IPS-18a (cell line): Measurements from ENCODE around the gene STAT1.
"Not testable (repeated sequence)": the region's sequence is repeated elsewhere in the genome, so short reads cannot be mapped to it uniquely, and the experiment has no call there.

Source experiments
- H3K27ac ChIP-seq: one replicate; pipeline ENCODE4 v1.5.1; 2013; ENCODE audit warnings: low read length
- H3K27me3 ChIP-seq: one replicate; pipeline ENCODE4 v1.6.1; 2013; ENCODE audit warnings: mild to moderate bottlenecking, low read length; ENCODE audit not compliant: control insufficient read depth, insufficient read depth
- H3K36me3 ChIP-seq: one replicate; pipeline ENCODE4 v1.6.1; 2013; ENCODE audit warnings: low read depth, low read length; ENCODE audit not compliant: control insufficient read depth
- H3K4me1 ChIP-seq: one replicate; pipeline ENCODE4 v1.6.1; 2013; ENCODE audit warnings: low read depth, low read length; ENCODE audit not compliant: control insufficient read depth
- H3K4me3 ChIP-seq: one replicate; pipeline ENCODE4 v1.5.1; 2013; ENCODE audit warnings: low read length
- H3K9ac ChIP-seq: one replicate; pipeline ENCODE4 v1.6.1; 2013; ENCODE audit warnings: mild to moderate bottlenecking, low read length, moderate library complexity
- H3K9me3 ChIP-seq: one replicate; pipeline ENCODE4 v1.6.1; 2013; ENCODE audit warnings: low read depth, low read length; ENCODE audit not compliant: control insufficient read depth

Gene STAT1

DNA sequence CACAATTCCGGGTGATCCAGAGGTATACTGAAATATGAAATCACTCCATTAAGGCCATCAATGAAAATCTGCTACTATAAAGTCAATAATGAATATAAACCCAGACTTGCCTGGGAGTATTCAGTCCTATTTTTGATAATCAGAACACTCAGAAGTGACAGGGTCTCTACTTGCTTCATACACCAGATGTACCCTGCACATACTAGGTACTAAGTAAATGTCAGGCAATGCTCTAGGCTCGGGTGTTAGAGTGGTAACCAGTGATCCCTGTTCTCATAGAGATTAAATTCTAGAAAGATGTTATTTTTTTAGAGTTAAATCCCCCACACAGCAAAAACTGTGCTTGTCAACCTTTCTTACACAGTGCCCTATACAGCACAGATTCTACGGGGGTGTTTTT is 12.3 kb downstream of the STAT1 start:
- no peaks in the 10 kb centered on the region for H3K9me3 ChIP-seq
- H3K9ac ChIP-seq = no peak overlapping the region
- H3K27ac ChIP-seq = no peak overlapping the region
- H3K4me3 ChIP-seq = no peak overlapping the region
- no peaks in the 10 kb centered on the region for H3K27me3 ChIP-seq
- peaks cover 92% of the 10 kb centered on the region for H3K36me3 ChIP-seq
- no peaks in the 10 kb centered on the region for H3K4me1 ChIP-seq

DNA sequence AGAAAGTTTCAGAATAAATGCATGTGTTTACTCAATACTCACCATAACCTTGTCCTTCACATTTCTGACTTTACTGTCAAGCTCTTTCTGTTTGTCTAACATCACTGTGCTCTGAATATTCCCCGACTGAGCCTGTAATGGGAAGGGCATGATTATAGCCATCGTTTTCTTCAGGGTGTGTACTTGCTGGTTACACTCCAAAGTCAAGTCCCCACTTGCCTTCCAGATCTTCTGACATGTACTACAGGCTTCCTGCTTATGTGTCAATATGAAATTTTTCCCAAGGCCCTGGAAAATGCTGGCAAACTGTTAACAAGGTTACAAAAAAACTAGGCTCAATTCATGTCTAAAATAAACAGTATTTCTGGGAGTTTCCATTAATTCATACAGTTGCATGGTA is 12.9 kb downstream of the STAT1 start:
- H3K27ac ChIP-seq = no peak overlapping the region
- H3K36me3 ChIP-seq = peaks cover 88% of the 10 kb centered on the region
- no peaks in the 10 kb centered on the region for H3K9me3 ChIP-seq
- H3K9ac ChIP-seq = no peak overlapping the region
- no peaks in the 10 kb centered on the region for H3K27me3 ChIP-seq
- no peaks in the 10 kb centered on the region for H3K4me1 ChIP-seq
- no peak overlapping the region for H3K4me3 ChIP-seq

DNA sequence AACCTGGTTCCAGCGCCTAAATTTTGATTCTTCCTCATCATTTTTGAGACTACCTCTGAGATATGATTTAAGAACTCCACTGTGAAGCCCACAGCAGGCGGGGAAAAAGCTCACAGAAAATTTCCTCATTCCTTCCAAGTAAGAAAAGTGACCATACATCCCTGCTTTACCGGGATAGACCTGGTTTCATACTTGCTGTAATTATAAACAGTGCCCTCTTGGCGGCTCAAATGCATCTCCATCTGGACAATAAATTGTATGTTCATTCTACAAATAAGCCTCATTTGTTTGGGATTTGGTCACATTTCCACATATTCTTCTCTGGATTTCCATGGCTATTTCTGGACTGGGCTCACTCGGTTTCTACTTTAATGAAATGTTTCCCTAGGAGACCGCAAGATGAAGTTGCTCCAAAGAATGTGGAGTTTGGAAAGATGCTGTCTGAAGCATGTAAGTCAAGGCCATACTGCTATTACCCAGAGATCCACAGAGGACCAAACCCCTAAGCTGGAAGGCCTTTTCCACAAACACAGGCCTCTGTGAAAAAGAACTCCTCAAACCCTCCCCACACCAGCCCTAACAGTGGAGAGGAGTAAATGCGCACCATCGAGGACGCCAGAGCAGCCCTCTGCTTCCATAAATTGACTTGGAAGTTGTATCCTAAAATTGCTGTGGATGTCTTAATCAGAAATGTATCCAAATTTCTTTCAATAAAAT is 13.9 kb downstream of the STAT1 start:
- Histone ChIP-seq H3K4me3 (no peak overlapping the region), H3K27ac (no peak overlapping the region), H3K27me3 (no peaks in the 10 kb centered on the region), H3K4me1 (no peaks in the 10 kb centered on the region), H3K9me3 (no peaks in the 10 kb centered on the region), H3K9ac (no peak overlapping the region), H3K36me3 (peaks cover 87% of the 10 kb centered on the region)

DNA sequence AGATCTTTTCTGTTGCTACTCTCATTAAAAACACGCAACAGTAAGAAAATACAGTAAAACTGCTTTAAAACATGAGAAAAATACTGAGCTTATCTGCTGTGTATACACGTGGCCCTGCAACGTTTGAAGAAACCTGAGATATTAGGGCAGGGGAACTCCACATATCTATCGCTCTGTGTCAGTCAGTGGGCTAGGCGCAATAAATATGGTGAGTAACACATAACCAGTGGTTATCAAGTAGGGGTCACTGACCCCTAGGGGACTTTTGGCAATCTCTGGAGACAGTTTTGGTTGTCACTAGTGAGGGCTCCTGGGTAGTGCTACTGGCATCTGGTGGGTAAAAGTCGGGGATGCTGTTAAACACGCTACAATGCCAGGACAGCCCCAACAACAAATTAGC is 14.9 kb downstream of the STAT1 start:
- Histone ChIP-seq H3K4me3 (no peak overlapping the region), H3K36me3 (peaks cover 84% of the 10 kb centered on the region), H3K27ac (no peak overlapping the region), H3K9ac (no peak overlapping the region), H3K4me1 (no peaks in the 10 kb centered on the region), H3K27me3 (no peaks in the 10 kb centered on the region), H3K9me3 (no peaks in the 10 kb centered on the region)

DNA sequence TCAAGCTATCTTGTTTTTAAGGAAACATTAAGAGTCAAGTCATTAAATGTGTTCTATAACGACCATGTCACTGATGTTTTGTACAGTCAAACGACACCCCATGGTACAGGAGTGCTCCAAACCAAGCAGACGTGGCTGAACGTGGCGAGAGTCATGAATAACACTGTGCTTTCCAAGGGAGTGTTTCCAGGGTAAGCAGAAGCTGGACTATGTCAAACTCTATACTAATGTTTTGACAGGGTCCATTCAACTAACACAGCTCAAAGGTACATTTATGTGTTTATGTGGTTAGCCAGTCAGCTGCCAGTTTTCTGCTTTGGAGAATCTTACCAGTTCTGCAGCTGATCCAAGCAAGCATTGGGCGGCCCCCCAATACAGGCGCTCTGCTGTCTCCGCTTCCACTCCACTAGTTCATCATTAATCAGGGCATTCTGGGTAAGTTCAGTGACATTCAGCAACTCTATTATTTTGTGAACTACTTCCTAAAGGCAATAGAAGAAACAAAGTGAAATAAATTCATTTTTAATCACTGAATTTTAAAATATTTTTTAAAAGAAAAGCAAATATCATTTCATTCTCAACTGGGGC is 16.4 kb downstream of the STAT1 start:
- Histone ChIP-seq H3K9me3 (no peaks in the 10 kb centered on the region), H3K27me3 (no peaks in the 10 kb centered on the region), H3K36me3 (peaks cover 80% of the 10 kb centered on the region), H3K27ac (no peak overlapping the region), H3K4me3 (no peak overlapping the region), H3K9ac (no peak overlapping the region), H3K4me1 (no peaks in the 10 kb centered on the region)

DNA sequence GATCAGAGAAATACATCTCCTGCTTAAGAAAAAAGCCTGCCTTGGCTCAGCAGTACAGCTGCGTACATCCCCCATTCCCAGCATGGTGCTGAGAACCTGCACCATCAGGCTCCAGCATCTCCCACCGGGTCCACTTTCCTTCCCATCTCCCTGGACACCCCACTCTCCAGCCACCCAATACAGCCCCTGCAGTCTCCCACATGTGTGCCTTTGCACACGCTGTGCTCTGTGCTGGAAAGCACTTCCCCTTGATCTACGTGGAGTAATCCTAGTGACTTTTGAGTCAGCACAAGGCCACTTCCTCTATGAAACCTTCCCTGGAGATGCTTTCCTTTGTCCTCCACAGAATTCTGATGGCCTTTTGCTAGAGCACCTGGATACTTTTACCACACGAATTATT is 17.0 kb downstream of the STAT1 start:
- Histone ChIP-seq H3K9ac (no peak overlapping the region), H3K9me3 (no peaks in the 10 kb centered on the region), H3K4me3 (no peak overlapping the region), H3K36me3 (peaks cover 73% of the 10 kb centered on the region), H3K4me1 (no peaks in the 10 kb centered on the region), H3K27me3 (no peaks in the 10 kb centered on the region), H3K27ac (no peak overlapping the region)

DNA sequence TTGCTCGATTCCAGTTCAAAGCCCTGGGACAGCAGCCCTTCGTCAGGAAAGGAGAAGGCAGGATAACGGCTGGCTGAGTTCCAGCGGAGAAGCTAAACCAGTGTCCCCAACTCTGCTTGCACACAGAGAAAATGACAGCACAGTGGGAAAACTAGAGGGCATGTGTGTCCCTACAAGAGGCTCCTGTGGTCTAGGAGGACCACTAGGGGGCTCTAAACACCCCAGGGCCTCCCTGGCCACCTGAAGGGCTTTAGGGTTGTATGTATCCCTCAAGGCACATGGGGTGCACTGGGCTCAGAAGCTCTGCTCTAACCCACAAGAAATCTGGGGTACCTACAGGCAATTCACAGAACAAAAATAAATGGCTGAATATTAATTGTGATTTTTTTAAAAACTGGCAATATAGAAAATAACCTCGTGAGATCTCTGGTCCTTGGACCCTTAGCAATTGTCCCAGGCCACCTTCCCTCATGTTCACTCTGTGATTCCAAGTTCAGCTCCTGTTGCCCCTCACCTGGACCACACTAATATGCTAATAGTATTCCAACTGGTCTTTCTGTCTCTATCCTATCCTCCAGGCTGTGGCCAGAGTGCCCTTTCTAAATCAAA is 17.5 kb downstream of the STAT1 start:
- no peaks in the 10 kb centered on the region for H3K9me3 ChIP-seq
- no peaks in the 10 kb centered on the region for H3K27me3 ChIP-seq
- H3K9ac ChIP-seq = no peak overlapping the region
- H3K4me3 ChIP-seq = no peak overlapping the region
- no peaks in the 10 kb centered on the region for H3K4me1 ChIP-seq
- no peak overlapping the region for H3K27ac ChIP-seq
- H3K36me3 ChIP-seq = peaks cover 70% of the 10 kb centered on the region

DNA sequence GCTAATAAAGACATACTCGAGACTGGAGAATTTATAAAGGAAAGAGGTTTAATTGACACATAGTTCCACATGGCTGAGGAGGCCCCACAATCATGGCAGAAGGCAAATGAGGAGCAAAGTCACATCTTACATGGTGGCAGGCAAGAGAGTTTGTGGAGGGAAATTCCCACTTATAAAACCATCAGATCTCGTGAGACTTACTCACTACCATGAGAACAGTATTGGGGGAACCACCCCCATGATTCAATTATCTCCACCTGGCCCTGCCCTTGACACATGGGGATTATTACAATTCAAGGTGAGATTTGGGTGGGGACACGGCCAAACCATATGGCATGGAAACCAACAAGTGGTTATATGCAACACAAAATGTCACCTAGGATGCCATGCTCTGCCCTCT is 18.7 kb downstream of the STAT1 start:
- not testable (repeated sequence) for H3K9ac ChIP-seq, H3K27ac ChIP-seq, H3K9me3 ChIP-seq, H3K27me3 ChIP-seq, H3K4me3 ChIP-seq, H3K4me1 ChIP-seq
- peaks cover 70% of the 10 kb centered on the region for H3K36me3 ChIP-seq

DNA sequence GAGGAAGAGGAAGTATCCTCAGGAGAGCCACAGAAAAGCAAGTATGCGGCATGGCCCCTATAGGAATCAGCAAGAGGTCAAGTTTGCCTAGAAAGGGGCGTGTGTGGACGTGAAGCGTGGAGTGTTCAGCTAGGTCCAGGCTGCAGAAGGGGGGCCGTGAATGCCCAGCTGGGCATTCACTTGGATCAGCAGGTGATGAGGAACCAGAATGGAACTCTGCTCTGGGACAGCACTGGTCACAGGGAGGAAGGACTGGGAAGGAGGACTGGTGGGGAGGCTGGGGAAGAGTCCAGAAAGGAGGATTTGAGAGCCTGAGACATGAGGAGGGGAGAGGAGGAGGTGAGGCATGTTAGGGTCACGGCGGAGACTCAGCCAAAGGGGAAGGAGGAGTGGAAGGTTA is 19.8 kb downstream of the STAT1 start:
- H3K9me3 ChIP-seq = no peaks in the 10 kb centered on the region
- H3K27me3 ChIP-seq = no peaks in the 10 kb centered on the region
- no peaks in the 10 kb centered on the region for H3K4me1 ChIP-seq
- H3K9ac ChIP-seq = no peak overlapping the region
- H3K4me3 ChIP-seq = no peak overlapping the region
- no peak overlapping the region for H3K27ac ChIP-seq
- H3K36me3 ChIP-seq = peaks cover 67% of the 10 kb centered on the region

DNA sequence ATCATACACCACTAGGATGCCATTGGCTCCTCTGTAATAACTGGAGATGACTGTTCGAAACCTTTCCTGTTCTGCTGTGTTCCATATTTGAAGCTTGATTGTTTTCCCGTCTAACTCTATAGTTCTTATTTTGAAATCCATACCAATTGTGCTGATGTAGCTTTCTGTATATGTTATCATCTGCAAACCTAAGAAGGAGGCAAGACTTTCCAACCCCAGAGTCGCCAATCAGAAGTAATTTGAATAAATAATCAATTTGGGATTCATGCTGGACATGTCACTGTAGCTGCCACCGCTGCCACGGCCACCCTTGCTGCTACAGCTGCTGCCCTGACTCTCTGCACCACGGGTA is 20.7 kb downstream of the STAT1 start:
- no peaks in the 10 kb centered on the region for H3K4me1 ChIP-seq
- no peaks in the 10 kb centered on the region for H3K27me3 ChIP-seq
- H3K27ac ChIP-seq = no peak overlapping the region
- H3K9ac ChIP-seq = no peak overlapping the region
- no peaks in the 10 kb centered on the region for H3K9me3 ChIP-seq
- H3K36me3 ChIP-seq = peaks cover 70% of the 10 kb centered on the region
- no peak overlapping the region for H3K4me3 ChIP-seq

DNA sequence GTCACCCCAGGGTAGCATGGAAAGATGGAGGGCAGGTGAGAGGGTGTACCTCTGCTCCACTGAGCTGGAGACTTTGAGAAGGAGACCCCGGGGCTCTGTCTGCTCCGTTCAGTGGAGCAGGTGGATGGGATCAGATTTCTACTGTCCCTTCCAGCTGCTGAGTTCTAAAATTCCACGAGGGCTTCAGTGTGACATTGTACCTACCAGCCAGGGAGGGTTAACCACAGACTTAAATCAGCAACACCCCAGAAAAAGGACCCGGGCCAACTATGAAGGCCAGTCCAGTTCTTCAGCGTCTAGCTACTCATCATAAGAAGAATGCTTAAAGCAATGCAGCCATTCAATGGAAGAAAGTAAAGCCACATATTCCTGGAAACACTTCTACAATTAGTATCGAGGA is 23.8 kb downstream of the STAT1 start:
- Histone ChIP-seq H3K27ac (no peak overlapping the region), H3K9me3 (no peaks in the 10 kb centered on the region), H3K36me3 (peaks cover 78% of the 10 kb centered on the region), H3K4me3 (no peak overlapping the region), H3K9ac (no peak overlapping the region), H3K4me1 (no peaks in the 10 kb centered on the region), H3K27me3 (no peaks in the 10 kb centered on the region)

DNA sequence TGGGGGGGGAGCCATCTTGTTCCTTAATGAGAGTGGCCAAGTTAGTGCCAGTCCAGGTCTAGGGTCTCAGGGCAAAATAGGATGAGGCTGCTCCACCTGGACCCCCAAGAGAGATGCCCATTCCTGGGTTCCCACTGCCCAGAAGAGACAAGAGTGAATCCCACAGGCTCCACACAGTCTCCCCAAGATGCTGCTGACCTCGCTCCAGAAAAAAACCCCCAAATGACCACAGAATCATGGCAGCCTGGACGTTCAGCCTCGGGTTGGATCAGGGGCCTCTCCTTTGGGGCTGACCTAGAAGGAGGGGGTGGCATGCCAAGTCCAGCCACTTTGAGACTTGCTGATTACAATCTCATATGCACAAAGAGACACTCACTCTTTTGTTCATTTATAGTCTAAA is 25.1 kb downstream of the STAT1 start:
- H3K4me1 ChIP-seq = no peaks in the 10 kb centered on the region
- H3K9ac ChIP-seq = no peak overlapping the region
- no peaks in the 10 kb centered on the region for H3K27me3 ChIP-seq
- H3K4me3 ChIP-seq = no peak overlapping the region
- H3K36me3 ChIP-seq = peaks cover 81% of the 10 kb centered on the region
- H3K9me3 ChIP-seq = no peaks in the 10 kb centered on the region
- no peak overlapping the region for H3K27ac ChIP-seq
